BJ (cell line): ENCODE results near the gene NUDT6. TPM values are rescaled to one million over a fixed set of nuclear protein-coding genes. Genes with fewer than 3 reads are reported as not detected.

Experiments
- CTCF ChIA-PET: fragments of 350-600 bp; formaldehyde crosslinking; extraction: SDS; loops from one replicate; lab custom pipeline; 2021; ENCODE audit warnings: antibody characterized with exemption, inconsistent platforms; lab: Yijun Ruan, JAX
- POLR2A ChIA-PET: fragments of 300-600 bp; sonication (Branson Sonifier 250); formaldehyde crosslinking; extraction: SDS; loops from one replicate; lab custom pipeline; 2021; ENCODE audit warnings: antibody characterized with exemption; lab: Charles Lee
- DNase-seq: peaks from one replicate; pipeline ENCODE4 v3.0.0-alpha.2; 2011; ENCODE audit warnings: low read depth
- H3K27me3 ChIP-seq: 2 replicates; pipeline ENCODE4 v1.6.0; 2011; ENCODE audit warnings: low read length; ENCODE audit not compliant: control insufficient read depth, insufficient read depth
- H3K36me3 ChIP-seq: 2 replicates; pipeline ENCODE4 v1.5.1; 2011; ENCODE audit warnings: low read length; ENCODE audit not compliant: control insufficient read depth, insufficient read depth
- H3K4me3 ChIP-seq: 2 replicates; pipeline ENCODE4 v1.5.1; 2011; ENCODE audit warnings: low read depth, mild to moderate bottlenecking, control low read depth, low read length
- polyA plus RNA-seq: library from polyadenylated mRNA; depleted of rRNA; stranded (reverse); fragments of >200 nt; gene quantifications from 2 replicates; pipeline ENCODE4 v1.2.3, GENCODE V29; 2011
- TF ChIP-seq, protein P1 (sequence below): IDR thresholded peaks from 2 replicates; pipeline ENCODE4 v1.5.1; 2011; ENCODE audit warnings: low read depth, mild to moderate bottlenecking, control low read depth, inconsistent platforms, low read length, moderate library complexity; ENCODE audit not compliant: insufficient read depth

The NUDT6 gene
- polyA plus RNA-seq, 1 experiment = 2.4 TPM

DNA sequence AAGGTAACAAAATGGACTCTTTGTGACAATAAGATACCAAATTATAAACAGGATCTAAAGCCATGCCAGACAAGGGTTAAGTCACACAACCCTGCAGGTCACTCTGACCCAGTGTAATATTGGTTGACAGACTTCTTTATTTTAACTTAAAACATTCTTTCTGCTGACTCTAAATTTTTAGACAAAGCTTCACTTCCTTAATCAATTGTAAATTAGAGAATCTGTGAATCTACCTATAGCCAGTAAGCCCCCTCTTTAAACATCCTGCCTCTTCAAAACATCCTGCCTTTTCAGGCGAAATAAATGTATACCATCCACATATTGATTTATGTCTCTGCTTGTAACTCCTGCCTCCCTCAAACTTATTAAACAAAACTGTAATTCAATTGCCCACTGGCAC lies 14.2 kb downstream of the NUDT6 start:
- ChIA-PET POLR2A (no interaction called here), CTCF (interaction anchor here (0.7 kb wide), 1 partner anchor 13 kb away, joined by 3 read pairs; no protein-coding TSS in a partner anchor)
- TF ChIP-seq, protein P1, sequence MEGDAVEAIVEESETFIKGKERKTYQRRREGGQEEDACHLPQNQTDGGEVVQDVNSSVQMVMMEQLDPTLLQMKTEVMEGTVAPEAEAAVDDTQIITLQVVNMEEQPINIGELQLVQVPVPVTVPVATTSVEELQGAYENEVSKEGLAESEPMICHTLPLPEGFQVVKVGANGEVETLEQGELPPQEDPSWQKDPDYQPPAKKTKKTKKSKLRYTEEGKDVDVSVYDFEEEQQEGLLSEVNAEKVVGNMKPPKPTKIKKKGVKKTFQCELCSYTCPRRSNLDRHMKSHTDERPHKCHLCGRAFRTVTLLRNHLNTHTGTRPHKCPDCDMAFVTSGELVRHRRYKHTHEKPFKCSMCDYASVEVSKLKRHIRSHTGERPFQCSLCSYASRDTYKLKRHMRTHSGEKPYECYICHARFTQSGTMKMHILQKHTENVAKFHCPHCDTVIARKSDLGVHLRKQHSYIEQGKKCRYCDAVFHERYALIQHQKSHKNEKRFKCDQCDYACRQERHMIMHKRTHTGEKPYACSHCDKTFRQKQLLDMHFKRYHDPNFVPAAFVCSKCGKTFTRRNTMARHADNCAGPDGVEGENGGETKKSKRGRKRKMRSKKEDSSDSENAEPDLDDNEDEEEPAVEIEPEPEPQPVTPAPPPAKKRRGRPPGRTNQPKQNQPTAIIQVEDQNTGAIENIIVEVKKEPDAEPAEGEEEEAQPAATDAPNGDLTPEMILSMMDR = no peak
- H3K4me3 ChIP-seq = no peak overlapping the region
- H3K36me3 ChIP-seq = no peaks in the 10 kb centered on the region
- no peak for DNase-seq
- H3K27me3 ChIP-seq = no peaks in the 10 kb centered on the region

DNA sequence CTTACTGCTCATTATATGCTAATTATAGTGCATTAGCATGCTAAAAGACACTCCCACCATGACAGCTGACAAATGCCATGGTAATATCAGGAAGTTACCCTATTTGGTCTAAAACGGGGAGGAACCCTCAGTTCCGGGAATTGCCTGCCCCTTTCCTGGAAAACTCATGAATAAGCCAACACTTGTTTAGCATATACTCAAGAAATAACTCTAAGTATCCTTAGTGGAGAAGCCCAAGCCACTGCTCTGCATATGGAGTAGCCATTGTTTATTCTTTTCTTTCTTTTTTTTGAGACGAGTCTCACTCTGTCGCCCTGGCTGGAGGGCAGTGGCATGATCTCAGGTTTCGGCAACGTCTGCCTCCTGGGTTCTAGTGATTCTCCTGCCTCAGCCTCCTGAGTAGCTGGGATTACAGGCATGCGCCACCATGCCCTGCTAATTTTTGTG lies 15.5 kb downstream of the NUDT6 start:
- DNase-seq = no peak
- Histone ChIP-seq H3K36me3 (no peaks in the 10 kb centered on the region), H3K4me3 (no peak overlapping the region), H3K27me3 (no peaks in the 10 kb centered on the region)
- ChIA-PET POLR2A (no interaction called here), CTCF (no interaction called here)
- TF ChIP-seq, protein P1 = no peak

DNA sequence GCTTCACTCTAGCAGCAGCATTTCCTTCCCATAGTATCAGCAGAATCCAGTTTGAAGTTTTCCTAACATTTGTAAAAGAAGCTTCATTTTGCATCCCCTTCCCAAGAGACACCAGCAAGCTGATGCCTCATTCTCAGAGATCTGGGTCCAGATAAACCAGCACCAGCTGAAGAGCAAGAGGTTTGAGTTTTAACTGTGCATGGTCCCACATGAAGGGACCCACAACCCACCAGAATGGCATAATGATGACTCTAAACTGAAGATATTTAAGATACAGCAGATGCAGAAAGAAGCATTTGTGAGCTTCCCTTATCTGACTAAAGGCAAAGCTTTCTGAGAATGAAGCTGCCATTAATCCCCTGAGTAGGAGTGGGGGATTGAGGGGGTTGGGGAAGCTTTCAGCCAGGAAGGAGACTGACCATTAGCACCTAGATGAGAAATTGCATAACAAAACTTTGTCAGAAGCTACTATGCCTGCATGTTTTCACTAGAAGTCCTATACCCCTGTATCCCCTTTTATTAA lies 18.6 kb downstream of the NUDT6 start:
- TF ChIP-seq, protein P1 = no peak
- CTCF ChIA-PET = interaction anchor here (1.3 to 2.4 kb wide), 6 partner anchors 8 to 173 kb away, joined by 3 to 11 read pairs (median 4); no protein-coding TSS in a partner anchor
- POLR2A ChIA-PET = interaction anchor here (1.8 kb wide), 1 partner anchor 11 kb away, joined by 4 read pairs; no protein-coding TSS in a partner anchor
- H3K27me3 ChIP-seq = no peaks in the 10 kb centered on the region
- H3K36me3 ChIP-seq = no peaks in the 10 kb centered on the region
- no peak overlapping the region for H3K4me3 ChIP-seq
- DNase-seq = no peak

DNA sequence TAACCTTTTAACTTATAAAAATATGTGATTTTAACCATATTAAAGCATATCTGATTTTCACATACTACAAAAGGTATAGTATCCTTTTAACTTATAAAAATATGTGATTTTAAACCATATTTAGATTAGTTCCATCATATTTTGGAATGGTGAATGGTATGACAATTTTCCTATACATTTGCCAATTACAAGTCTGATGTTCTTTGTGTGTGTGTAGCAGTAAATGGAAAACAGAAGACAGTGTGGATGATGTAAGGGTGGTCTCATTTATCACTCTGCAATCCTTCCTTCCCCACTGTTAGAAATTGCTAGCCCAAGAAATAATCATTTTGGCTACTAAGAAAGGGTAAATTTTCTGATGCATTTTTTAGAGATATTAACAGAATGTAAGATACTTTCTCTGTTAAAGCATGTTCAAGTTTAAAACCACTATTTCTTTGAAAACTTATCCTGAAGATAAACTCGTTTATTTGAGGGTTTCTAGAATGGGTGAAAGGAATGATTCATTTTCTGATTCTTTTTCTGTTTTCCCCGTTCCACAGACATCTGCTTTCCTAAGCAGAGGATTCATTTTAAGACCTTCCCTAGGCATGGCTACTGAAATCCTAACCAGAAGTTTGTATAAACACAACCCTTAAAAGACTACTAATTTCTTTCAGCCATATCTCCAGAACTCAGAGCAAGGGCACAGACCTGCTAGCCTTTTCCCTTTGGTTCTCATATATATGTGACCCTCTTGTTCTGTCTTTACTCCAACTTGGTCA lies 21.0 kb downstream of the NUDT6 start:
- TF ChIP-seq, protein P1 = no peak
- no peak for DNase-seq
- H3K27me3 ChIP-seq = no peaks in the 10 kb centered on the region
- ChIA-PET CTCF (interaction anchor here (0.5 kb wide), 1 partner anchor 30 kb away, joined by 3 read pairs; no protein-coding TSS in a partner anchor), POLR2A (no interaction called here)
- H3K4me3 ChIP-seq = no peak overlapping the region
- no peaks in the 10 kb centered on the region; the same call in 1 of the 2 replicates for H3K36me3 ChIP-seq

DNA sequence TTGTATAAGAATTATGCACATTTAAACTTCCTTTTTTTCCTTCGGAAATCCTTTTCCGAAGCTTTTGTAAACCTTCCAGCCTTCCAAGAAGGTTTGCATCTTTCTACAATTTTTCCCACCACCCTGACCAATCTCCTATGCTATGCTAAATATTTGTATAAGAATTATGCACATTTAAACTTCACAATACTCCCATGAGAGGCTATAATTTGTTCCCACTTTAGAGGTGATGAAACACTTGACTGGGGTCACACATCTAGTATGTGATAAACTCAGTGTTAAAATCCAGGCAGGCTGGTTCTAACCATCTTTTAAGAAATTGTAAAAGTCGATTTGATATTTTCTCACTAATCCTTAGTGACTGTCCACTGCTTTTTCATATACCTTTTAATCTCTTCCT lies 22.1 kb downstream of the NUDT6 start:
- Histone ChIP-seq H3K4me3 (no peak overlapping the region), H3K36me3 (peaks cover 2% of the 10 kb centered on the region; the same call in 1 of the 2 replicates), H3K27me3 (no peaks in the 10 kb centered on the region)
- ChIA-PET CTCF (no interaction called here), POLR2A (no interaction called here)
- DNase-seq = no peak
- TF ChIP-seq, protein P1 = no peak
